ENCODE measurements around the gene MIF4GD. TPM values are rescaled to one million over a fixed set of nuclear protein-coding genes. Genes with fewer than 3 reads are reported as not detected.

Gene MIF4GD
- total RNA-seq, 1 donor from 2014 or later = 5.0 TPM

- Histone ChIP-seq H3K27me3 (ENCODE audit: insufficient read depth, low read length) (no peaks in the 10 kb centered on the region), H3K27ac (ENCODE audit: low read depth, low read length) (no peak overlapping the region), H3K9me3 (ENCODE audit: insufficient read depth, low read depth, low read length) (no peaks in the 10 kb centered on the region), H3K4me2 (ENCODE audit: low read length) (no peak overlapping the region), H4K20me1 (ENCODE audit: insufficient read depth, low read length) (peaks cover 18% of the 10 kb centered on the region), H3K4me1 (ENCODE audit: insufficient read depth, low read length) (peaks cover 18% of the 10 kb centered on the region), H3K9ac (ENCODE audit: low read length) (no peak overlapping the region), H2AFZ (ENCODE audit: low read depth, low read length) (no peak overlapping the region), H3K79me2 (ENCODE audit: insufficient read depth, low read length) (peaks cover 26% of the 10 kb centered on the region), H3K36me3 (ENCODE audit: insufficient read depth, low read length) (peaks cover 23% of the 10 kb centered on the region), H3K4me3 (ENCODE audit: insufficient read depth, low read depth, low read length) (no peak overlapping the region)
- Mint-ChIP-seq H3K27ac (ENCODE audit: unreplicated experiment) (no peak overlapping the region), H3K36me3 (ENCODE audit: low read depth, unreplicated experiment) (peaks cover 3% of the 10 kb centered on the region), H3K9me3 (ENCODE audit: unreplicated experiment) (no peaks in the 10 kb centered on the region), H3K4me3 (ENCODE audit: unreplicated experiment) (peak overlapping the region; percentile 27), H3K4me1 (ENCODE audit: low read depth, unreplicated experiment) (peaks cover 10% of the 10 kb centered on the region), H3K27me3 (ENCODE audit: low read depth, unreplicated experiment) (no peaks in the 10 kb centered on the region)
- no peak for DNase-seq (ENCODE audit: low read depth)
- no peak for FAIRE-seq
- TF ChIP-seq CTCF (IDR thresholded peaks at IDR 0.05; ENCODE audit: insufficient read depth, low read depth, low read length) (no peak), EZH2 (IDR thresholded peaks at IDR 0.05; ENCODE audit: insufficient read depth, low read length) (no peak)
Observed at GRCh38 chr17:75266316-75267152, 4.5 kb downstream of the MIF4GD start.

GRCh38 chr17:75265614-75266315, 5.3 kb downstream of the MIF4GD start:
- no peak overlapping the region for H3K4me3 Mint-ChIP-seq (ENCODE audit: unreplicated experiment)
- H3K79me2 ChIP-seq (ENCODE audit: insufficient read depth, low read length) = peaks cover 33% of the 10 kb centered on the region
- DNase-seq (ENCODE audit: low read depth) (no peak), FAIRE-seq (no peak)
- H3K4me2 ChIP-seq (ENCODE audit: low read length) = no peak overlapping the region
- H3K36me3 ChIP-seq (ENCODE audit: insufficient read depth, low read length) = peaks cover 23% of the 10 kb centered on the region
- no peaks in the 10 kb centered on the region for H3K9me3 ChIP-seq (ENCODE audit: insufficient read depth, low read depth, low read length)
- H3K4me1 Mint-ChIP-seq (ENCODE audit: low read depth, unreplicated experiment) = peaks cover 10% of the 10 kb centered on the region
- H4K20me1 ChIP-seq (ENCODE audit: insufficient read depth, low read length) = peaks cover 19% of the 10 kb centered on the region
- peaks cover 19% of the 10 kb centered on the region for H3K4me1 ChIP-seq (ENCODE audit: insufficient read depth, low read length)
- no peaks in the 10 kb centered on the region for H3K27me3 ChIP-seq (ENCODE audit: insufficient read depth, low read length)
- peaks cover 3% of the 10 kb centered on the region for H3K36me3 Mint-ChIP-seq (ENCODE audit: low read depth, unreplicated experiment)
- no peak overlapping the region for H3K27ac ChIP-seq (ENCODE audit: low read depth, low read length)
- TF ChIP-seq CTCF (IDR thresholded peaks at IDR 0.05; ENCODE audit: insufficient read depth, low read depth, low read length) = no peak
- no peak for TF ChIP-seq EZH2 (IDR thresholded peaks at IDR 0.05; ENCODE audit: insufficient read depth, low read length)
- H3K9ac ChIP-seq (ENCODE audit: low read length) = no peak overlapping the region
- H3K27ac Mint-ChIP-seq (ENCODE audit: unreplicated experiment) = no peak overlapping the region
- H2AFZ ChIP-seq (ENCODE audit: low read depth, low read length) = no peak overlapping the region
- no peaks in the 10 kb centered on the region for H3K9me3 Mint-ChIP-seq (ENCODE audit: unreplicated experiment)
- no peak overlapping the region for H3K4me3 ChIP-seq (ENCODE audit: insufficient read depth, low read depth, low read length)
- no peaks in the 10 kb centered on the region for H3K27me3 Mint-ChIP-seq (ENCODE audit: low read depth, unreplicated experiment)
